ENCODE measurements around the gene FSIP1.

DNA sequence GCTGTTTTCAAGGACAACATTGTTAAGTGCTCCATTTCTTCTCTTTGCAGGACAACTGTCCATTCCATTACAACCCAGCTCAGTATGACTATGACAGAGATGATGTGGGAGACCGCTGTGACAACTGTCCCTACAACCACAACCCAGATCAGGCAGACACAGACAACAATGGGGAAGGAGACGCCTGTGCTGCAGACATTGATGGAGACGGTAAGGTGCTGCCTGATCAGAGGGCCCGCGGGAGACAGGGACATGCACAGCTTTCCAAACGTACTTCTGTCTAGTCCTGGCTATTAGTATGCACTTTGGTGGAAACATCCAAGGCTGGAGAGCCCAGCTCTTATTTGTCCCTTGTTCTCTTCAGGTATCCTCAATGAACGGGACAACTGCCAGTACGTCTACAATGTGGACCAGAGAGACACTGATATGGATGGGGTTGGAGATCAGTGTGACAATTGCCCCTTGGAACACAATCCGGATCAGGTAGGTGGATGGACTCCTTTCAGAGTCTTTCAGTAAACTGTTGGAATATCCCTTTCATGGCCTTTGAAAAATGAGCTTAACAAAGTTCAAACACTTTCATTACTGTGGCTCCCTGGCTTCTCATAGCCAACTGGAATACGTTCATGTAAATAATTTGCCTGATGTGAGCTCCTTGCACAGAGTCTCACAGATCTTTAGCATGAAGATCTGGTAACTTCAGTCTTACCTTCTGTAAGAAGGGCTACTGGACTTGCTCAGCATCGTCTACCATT lies 191.3 kb downstream of the FSIP1 start:
- TF ChIP-seq, protein P1, sequence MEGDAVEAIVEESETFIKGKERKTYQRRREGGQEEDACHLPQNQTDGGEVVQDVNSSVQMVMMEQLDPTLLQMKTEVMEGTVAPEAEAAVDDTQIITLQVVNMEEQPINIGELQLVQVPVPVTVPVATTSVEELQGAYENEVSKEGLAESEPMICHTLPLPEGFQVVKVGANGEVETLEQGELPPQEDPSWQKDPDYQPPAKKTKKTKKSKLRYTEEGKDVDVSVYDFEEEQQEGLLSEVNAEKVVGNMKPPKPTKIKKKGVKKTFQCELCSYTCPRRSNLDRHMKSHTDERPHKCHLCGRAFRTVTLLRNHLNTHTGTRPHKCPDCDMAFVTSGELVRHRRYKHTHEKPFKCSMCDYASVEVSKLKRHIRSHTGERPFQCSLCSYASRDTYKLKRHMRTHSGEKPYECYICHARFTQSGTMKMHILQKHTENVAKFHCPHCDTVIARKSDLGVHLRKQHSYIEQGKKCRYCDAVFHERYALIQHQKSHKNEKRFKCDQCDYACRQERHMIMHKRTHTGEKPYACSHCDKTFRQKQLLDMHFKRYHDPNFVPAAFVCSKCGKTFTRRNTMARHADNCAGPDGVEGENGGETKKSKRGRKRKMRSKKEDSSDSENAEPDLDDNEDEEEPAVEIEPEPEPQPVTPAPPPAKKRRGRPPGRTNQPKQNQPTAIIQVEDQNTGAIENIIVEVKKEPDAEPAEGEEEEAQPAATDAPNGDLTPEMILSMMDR (IDR thresholded peaks at IDR 0.05): no peak
- TF ChIP-seq POLR2A (IDR thresholded peaks at IDR 0.05): no peak
